Immature natural killer cell (primary cell): ENCODE results near the gene NFATC2. TPM values are rescaled to one million over a fixed set of nuclear protein-coding genes. Genes with fewer than 3 reads are reported as not detected.
"Not testable (repeated sequence)": the region's sequence is repeated elsewhere in the genome, so short reads cannot be mapped to it uniquely, and the experiment has no call there.

Source experiments
- DNase-seq, 3 donors: peaks; one replicate each; pipeline ENCODE4 v3.0.0; 2022; ENCODE audit warnings: mixed read lengths in 1 of 3
- H3K27ac Mint-ChIP-seq, 6 donors: one replicate each; pipeline ENCODE4 v1.8.0; 2020; ENCODE audit warnings: mixed read lengths in 6 of 6, mild to moderate bottlenecking in 5 of 6, inconsistent platforms in 4 of 6, moderate library complexity in 3 of 6
- H3K27me3 Mint-ChIP-seq, 3 donors: one replicate each; pipeline ENCODE4 v1.8.0; 2020 to 2021; ENCODE audit warnings: low read depth in 3 of 3, mild to moderate bottlenecking in 3 of 3, mixed read lengths in 3 of 3, moderate library complexity in 3 of 3, inconsistent platforms in 1 of 3
- H3K36me3 Mint-ChIP-seq, 3 donors: one replicate each; pipeline ENCODE4 v1.8.0; 2020; ENCODE audit warnings: mixed read lengths in 3 of 3, inconsistent platforms in 2 of 3, mild to moderate bottlenecking in 2 of 3
- H3K4me1 Mint-ChIP-seq, 2 donors: one replicate each; pipeline ENCODE4 v1.8.0; 2020; ENCODE audit warnings: inconsistent platforms in 2 of 2, mild to moderate bottlenecking in 2 of 2, mixed read lengths in 2 of 2, moderate library complexity in 1 of 2
- H3K4me3 Mint-ChIP-seq, 5 donors: one replicate each; pipeline ENCODE4 v1.8.0; 2020; ENCODE audit warnings: mild to moderate bottlenecking in 5 of 5, mixed read lengths in 5 of 5, inconsistent platforms in 3 of 5, moderate library complexity in 3 of 5
- H3K9me3 Mint-ChIP-seq, 6 donors: one replicate each; pipeline ENCODE4 v1.8.0; 2020; ENCODE audit warnings: mild to moderate bottlenecking in 6 of 6, mixed read lengths in 6 of 6, inconsistent platforms in 4 of 6, moderate library complexity in 3 of 6
- polyA plus RNA-seq, 3 donors: library from polyadenylated mRNA; unstranded; fragments of 300-500 nt; fragmentation: Illumina TruSeq; gene quantifications; one replicate each; pipeline ENCODE4 v1.2.3, GENCODE V29; 2021

NFATC2 gene
- polyA plus RNA-seq, 3 donors from 2014 or later: 14.5 to 101 (median 21.3) TPM

DNA sequence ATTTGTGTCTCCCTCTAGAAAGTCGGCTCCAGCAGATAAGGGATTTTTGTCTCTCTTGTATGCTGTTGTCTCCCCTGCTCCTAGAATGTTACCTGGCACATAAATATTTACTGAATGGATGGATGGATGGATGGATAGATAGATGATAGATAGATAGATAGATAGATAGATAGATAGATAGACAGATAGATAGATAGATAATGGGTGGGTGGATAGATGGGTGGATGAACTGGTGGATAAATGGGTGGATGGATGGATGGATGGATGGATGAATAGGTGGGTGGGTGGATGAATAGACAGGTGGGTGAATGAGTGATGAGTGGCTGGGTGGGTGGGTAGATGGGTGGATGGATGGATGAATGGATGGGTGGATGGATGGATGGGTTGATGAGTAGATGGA, 185.0 kb downstream of the NFATC2 start:
- Mint-ChIP-seq H3K9me3 (no peaks in the 10 kb centered on the region), H3K27ac (peak overlapping the region in 1 of 6 donors; percentile 10), H3K27me3 (peaks cover 2 to 6% (median 3%) of the 10 kb centered on the region in 3 donors), H3K4me1 (peaks cover 0 to 5% of the 10 kb centered on the region in 2 donors), H3K4me3 (no peak overlapping the region), H3K36me3 (peaks cover 7 to 18% (median 14%) of the 10 kb centered on the region in 3 donors)
- no peak for DNase-seq

DNA sequence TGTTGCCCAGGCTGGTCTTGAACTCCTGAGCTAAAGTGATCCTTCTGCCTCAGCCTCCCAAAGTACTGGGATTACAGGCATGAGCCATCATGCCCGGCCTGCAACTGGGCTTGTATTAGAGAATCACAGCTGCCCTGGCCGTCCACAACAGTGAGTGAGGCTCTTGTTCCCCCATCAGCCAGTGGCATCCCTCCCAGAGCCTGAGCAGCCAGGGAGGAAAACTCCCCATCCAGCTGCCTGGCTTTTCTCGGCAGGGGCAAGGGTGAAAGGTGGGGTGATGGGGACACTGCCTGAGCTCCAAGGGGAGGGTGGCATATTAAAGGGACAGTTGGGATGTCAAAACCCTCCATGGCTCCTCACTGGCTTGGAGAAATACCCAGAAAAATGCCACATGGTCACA, 185.6 kb downstream of the NFATC2 start:
- Mint-ChIP-seq H3K27me3 (peaks cover 2 to 6% (median 3%) of the 10 kb centered on the region in 3 donors), H3K4me1 (peaks cover 0 to 5% of the 10 kb centered on the region in 2 donors), H3K27ac (no peak overlapping the region), H3K4me3 (no peak overlapping the region), H3K9me3 (no peaks in the 10 kb centered on the region), H3K36me3 (peaks cover 7 to 18% (median 14%) of the 10 kb centered on the region in 3 donors)
- DNase-seq: no peak

DNA sequence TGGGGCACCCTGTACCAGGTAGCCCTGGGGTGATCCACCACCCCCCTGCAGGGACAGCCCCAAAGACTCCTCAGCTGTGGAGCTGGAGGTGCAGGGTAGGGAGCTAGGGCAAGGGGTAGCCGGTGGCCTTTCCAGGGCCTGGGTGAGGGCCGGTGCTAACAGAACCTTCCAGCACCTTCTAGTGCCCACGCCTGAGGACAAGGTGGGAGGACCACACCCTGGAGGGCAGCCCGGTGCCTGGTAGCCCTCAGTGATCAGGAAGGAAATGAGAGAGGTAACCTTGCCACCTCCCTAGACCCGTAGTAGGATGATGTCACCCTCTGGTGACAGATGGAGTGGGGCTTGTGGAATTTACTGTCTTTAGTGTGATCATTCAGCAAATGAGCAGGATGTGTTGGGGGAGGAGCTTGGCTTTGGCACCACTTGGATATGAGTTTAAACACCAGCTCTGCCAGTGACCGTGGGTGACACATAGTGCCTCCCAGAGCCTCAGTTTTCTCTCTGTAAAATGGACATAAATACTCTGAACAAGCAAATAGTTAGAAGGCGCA, 187.7 kb downstream of the NFATC2 start:
- peaks cover 7 to 14% (median 13%) of the 10 kb centered on the region in 3 donors for H3K36me3 Mint-ChIP-seq
- H3K4me1 Mint-ChIP-seq: peaks cover 0 to 5% of the 10 kb centered on the region in 2 donors

DNA sequence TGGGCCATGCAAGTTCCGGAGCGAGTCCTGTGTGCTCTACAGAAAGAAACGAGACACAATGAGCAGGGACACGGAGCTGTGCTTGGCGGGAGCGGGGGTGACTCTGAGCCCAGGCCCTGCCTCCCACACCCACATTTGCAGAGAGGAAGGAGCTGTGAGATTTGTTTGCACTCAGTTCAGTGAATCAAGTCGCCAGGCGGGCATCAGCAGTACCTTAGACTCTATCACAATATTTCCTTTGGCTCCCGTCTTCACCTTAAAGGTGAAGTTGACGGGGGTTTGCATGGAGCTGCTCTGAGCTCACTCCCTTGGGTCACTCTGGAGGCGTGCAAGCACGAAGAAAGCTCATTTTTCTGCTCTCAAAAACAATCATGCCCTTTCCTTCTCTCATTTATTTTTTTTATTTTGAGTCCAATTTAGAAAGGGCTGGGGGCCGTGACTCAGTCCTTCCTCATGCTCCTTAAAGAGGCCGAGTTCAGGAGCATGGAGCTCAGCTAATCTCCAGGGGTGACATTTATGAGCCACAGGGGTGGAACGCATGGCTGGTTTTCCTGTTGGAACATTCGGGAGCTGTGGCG, 188.2 kb downstream of the NFATC2 start:
- H3K36me3 Mint-ChIP-seq: peaks cover 7 to 14% (median 12%) of the 10 kb centered on the region in 3 donors
- H3K9me3 Mint-ChIP-seq: no peaks in the 10 kb centered on the region
- no peak overlapping the region for H3K4me3 Mint-ChIP-seq
- peaks cover 0 to 6% (median 3%) of the 10 kb centered on the region in 3 donors for H3K27me3 Mint-ChIP-seq
- H3K27ac Mint-ChIP-seq: no peak overlapping the region
- DNase-seq: no peak
- H3K4me1 Mint-ChIP-seq: peaks cover 0 to 5% of the 10 kb centered on the region in 2 donors

More for the DNA sequence above, 187.7 kb downstream of the NFATC2 start:
- H3K27ac Mint-ChIP-seq: no peak overlapping the region
- H3K9me3 Mint-ChIP-seq: no peaks in the 10 kb centered on the region
- H3K4me3 Mint-ChIP-seq: no peak overlapping the region
- H3K27me3 Mint-ChIP-seq: peaks cover 0 to 6% (median 3%) of the 10 kb centered on the region in 3 donors
- DNase-seq: no peak

DNA sequence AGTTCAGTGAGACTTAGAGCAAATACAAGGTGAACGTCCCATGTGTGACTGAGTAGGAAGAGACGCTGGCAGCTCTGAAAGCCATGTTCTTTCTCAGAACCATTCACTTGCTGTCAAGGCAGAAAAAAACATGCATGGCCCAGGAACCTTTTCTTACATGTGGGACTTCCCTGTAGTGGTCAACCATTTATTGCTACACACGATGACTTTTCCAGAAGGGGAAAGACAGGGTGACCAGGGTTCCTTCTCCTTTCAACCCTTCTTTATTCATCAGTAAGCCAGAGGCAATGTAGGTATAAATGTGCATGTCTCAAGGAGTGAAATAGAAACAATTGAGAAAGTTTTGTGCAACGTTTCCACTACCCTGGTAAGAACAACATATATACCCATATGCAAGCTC, 189.0 kb downstream of the NFATC2 start:
- no peak overlapping the region for H3K27ac Mint-ChIP-seq

DNA sequence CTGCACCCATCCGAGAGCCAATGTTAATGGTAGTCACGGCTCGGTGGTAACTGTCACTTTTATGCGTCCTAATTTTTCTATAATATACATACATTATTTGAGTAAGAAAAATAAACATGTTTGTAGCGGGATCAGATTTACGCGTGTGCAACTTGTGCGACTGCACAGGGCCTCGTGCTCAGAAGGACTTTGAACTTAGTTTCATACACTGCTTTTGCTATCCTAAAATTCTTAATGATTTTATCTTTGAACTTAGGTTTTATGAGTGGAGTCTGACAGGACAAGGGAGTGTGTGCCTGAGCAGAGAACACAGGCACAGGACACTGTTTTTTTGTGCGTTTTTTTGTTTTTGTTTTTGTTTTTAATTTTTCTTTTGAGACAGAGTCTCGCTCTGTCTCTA, 189.7 kb downstream of the NFATC2 start:
- DNase-seq: no peak
- H3K4me1 Mint-ChIP-seq: peaks cover 0 to 5% of the 10 kb centered on the region in 2 donors
- no peak overlapping the region for H3K4me3 Mint-ChIP-seq
- H3K27me3 Mint-ChIP-seq: peaks cover 0 to 6% (median 3%) of the 10 kb centered on the region in 3 donors
- H3K9me3 Mint-ChIP-seq: no peaks in the 10 kb centered on the region
- H3K36me3 Mint-ChIP-seq: peaks cover 7 to 14% (median 8%) of the 10 kb centered on the region in 3 donors
- no peak overlapping the region for H3K27ac Mint-ChIP-seq

More for the DNA sequence above, 189.0 kb downstream of the NFATC2 start:
- Mint-ChIP-seq H3K4me1 (peaks cover 0 to 5% of the 10 kb centered on the region in 2 donors), H3K4me3 (no peak overlapping the region), H3K36me3 (peaks cover 7 to 14% (median 7%) of the 10 kb centered on the region in 3 donors), H3K27me3 (peaks cover 0 to 6% (median 3%) of the 10 kb centered on the region in 3 donors), H3K9me3 (no peaks in the 10 kb centered on the region)
- DNase-seq: no peak

DNA sequence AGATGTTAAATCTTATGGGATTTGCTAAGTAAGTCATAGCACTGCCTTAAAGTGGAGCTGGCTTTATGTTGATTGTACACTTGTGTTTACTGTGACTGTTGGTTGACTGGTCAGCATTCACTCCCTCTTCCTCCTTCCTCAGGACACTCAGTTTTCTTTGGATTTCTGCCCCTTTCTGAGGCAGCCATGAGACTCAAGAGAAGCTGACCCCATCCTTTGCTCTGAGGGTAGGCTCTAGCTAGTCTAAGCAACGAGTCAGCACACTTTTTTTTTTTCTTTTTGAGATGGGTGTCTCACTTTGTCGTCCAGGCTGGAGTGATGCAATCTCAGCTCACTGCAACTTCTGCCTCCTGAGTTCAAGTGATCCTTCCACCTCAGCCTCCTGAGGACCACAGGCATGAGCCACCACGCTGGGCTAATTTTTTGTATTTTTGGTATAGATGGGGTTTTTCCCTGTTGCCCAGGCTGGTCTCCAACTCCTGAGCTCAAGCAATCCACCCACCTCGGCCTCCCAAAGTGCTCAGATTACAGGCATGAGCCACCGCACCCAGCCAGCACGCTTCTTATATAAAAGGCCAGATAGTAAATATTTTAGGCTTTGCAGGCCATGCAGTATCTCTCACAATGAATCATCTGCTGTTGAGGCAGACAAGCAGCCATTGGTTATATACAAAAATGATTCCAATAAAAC, 191.4 kb downstream of the NFATC2 start:
- H3K4me3 Mint-ChIP-seq: no peak overlapping the region
- no peaks in the 10 kb centered on the region for H3K9me3 Mint-ChIP-seq
- DNase-seq: no peak
- H3K27ac Mint-ChIP-seq: peak overlapping the region in 1 of 6 donors; percentile 40
- H3K36me3 Mint-ChIP-seq: peaks cover 11 to 23% (median 14%) of the 10 kb centered on the region in 3 donors
- peaks cover 0 to 6% (median 0%) of the 10 kb centered on the region in 3 donors for H3K27me3 Mint-ChIP-seq
- peaks cover 0 to 5% of the 10 kb centered on the region in 2 donors for H3K4me1 Mint-ChIP-seq

DNA sequence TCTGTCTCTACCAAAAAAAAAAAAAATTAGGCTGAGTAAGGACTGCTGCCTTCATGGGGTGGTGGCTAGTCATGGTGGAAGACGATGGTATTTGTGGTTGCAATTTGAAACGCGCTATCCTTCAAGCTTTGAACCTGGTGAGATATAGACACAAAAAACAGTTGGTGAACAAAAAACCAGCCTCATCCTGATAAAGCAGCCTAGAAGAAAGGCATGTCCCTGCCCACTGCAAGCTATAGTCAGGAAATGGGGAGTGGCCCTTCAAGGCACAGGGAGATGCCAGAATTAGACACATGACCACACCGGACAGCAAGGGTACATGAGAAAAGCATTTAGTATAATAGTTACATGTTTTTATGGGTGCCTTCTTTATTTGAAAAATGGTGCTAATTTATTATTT, 193.6 kb downstream of the NFATC2 start:
- no peaks in the 10 kb centered on the region for H3K4me1 Mint-ChIP-seq
- H3K4me3 Mint-ChIP-seq: no peak overlapping the region
- H3K27ac Mint-ChIP-seq: no peak overlapping the region
- H3K36me3 Mint-ChIP-seq: peaks cover 10 to 25% (median 18%) of the 10 kb centered on the region in 3 donors
- peaks cover 0 to 5% (median 2%) of the 10 kb centered on the region in 3 donors for H3K27me3 Mint-ChIP-seq
- DNase-seq: no peak
- no peaks in the 10 kb centered on the region for H3K9me3 Mint-ChIP-seq

DNA sequence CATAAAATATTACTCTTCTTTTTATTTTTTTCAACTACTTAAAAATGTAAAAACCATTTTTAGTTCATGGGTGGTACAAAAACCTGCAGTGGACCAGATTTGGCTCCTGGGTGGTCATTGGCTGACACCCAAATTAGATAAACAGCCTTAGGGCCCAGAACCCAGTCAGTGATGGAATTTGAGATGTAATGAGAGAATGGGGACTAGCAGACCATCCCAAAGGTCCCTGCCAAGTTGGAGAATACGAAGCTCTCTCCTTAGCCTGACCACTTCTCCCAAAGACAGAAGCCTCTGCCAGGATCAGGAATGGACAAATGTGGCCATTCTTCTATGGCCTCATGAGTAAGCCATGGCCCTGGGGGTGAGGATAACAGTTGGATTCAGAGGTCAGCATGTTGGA, 194.7 kb downstream of the NFATC2 start:
- DNase-seq: no peak
- Mint-ChIP-seq H3K9me3 (no peaks in the 10 kb centered on the region), H3K27ac (no peak overlapping the region), H3K27me3 (peaks cover 0 to 5% (median 2%) of the 10 kb centered on the region in 3 donors), H3K4me1 (no peaks in the 10 kb centered on the region), H3K36me3 (peaks cover 16 to 27% (median 21%) of the 10 kb centered on the region in 3 donors), H3K4me3 (no peak overlapping the region)

DNA sequence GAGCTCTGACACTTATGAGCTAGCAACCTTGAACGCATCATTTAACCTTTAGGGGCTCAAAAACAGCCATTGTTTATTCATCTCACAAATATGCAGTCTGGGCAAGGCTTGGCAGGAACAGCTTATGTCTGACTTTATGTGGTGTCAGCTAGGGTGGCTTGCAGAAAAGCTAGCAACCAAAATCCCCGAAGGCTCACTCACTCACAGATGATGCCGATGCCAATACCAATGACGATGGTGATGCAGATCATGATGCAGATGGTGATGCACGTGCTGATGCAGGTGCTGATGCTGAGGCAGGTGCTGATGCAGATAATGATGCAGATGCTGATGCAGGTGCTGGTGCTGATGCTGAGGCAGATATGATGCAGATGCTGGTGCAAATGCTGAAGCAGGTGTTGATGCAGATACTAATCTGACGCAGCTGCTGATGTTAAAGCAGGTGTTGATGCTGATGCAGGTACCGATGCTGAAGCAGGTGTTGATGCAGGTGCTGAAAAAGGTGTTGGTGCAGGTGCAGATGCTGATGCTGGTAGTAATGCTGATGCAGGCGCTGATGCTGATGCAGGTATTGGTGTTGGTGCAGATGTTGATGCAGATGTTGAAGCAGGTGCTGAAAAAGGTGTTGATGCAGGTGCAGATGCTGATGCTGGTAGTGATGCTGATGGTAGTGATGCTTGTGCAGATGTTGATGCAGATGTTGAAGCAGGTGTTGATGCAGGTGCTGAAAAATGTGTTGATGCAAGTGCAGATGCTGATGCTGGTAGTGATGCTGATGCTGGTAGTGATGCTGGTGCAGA, 195.6 kb downstream of the NFATC2 start:
- no peak overlapping the region for H3K4me3 Mint-ChIP-seq
- peak overlapping the region in 2 of 6 donors; percentile 5 to 66 for H3K27ac Mint-ChIP-seq
- H3K36me3 Mint-ChIP-seq: peaks cover 16 to 27% (median 21%) of the 10 kb centered on the region in 3 donors
- no peak for DNase-seq
- H3K4me1 Mint-ChIP-seq: no peaks in the 10 kb centered on the region
- peaks cover 0 to 5% (median 2%) of the 10 kb centered on the region in 3 donors for H3K27me3 Mint-ChIP-seq
- no peaks in the 10 kb centered on the region for H3K9me3 Mint-ChIP-seq

DNA sequence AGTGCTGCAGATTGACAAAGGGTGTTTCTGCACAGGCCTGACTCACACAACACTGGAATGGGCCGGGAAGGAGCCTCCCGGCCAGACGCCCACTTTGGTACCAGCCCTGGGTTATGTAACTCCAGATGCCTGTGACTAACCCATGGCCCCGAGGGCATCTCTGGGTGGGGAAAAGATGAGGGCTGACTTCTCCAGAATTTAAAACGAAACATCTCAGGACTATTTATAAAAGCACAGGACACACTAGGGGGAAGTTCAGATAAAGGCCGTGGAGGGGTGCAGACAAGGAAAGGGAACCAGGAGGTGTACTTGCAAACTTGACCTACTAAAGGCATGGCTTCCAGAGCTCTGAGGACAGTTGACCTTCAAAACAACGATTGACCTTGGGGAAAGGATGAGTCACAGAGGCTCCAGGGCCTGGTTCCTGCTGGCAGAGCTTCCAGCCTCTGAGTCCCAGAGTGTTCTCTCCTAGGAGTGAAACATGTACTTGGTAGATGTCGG, 196.9 kb downstream of the NFATC2 start:
- DNase-seq: no peak
- Mint-ChIP-seq H3K4me1 (no peaks in the 10 kb centered on the region), H3K4me3 (no peak overlapping the region), H3K27ac (no peak overlapping the region), H3K27me3 (peaks cover 0 to 7% (median 2%) of the 10 kb centered on the region in 3 donors), H3K9me3 (no peaks in the 10 kb centered on the region), H3K36me3 (peaks cover 16 to 27% (median 26%) of the 10 kb centered on the region in 3 donors)

DNA sequence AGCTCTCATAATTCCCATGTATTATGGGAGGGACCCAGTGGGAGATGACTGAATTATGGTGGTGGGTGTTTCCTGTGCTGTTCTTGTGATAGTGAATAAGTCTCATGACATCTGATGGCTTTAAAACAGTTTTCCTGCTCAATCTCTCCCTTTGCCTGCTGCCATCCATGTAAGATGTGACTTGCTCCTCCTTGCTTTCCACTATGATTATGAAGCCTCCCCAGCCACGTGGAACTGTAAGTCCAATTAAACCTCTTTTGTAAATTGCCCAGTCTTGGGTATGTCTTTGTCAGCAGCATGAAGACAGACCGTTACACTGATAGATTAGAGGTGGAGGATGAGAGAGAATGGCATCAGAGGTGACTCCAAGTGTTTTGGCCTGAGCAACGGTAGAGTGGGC, 198.7 kb downstream of the NFATC2 start:
- H3K9me3 Mint-ChIP-seq, H3K4me3 Mint-ChIP-seq, DNase-seq, H3K4me1 Mint-ChIP-seq, H3K27me3 Mint-ChIP-seq, H3K27ac Mint-ChIP-seq: not testable (repeated sequence)
- peaks cover 16 to 30% (median 27%) of the 10 kb centered on the region in 3 donors for H3K36me3 Mint-ChIP-seq

DNA sequence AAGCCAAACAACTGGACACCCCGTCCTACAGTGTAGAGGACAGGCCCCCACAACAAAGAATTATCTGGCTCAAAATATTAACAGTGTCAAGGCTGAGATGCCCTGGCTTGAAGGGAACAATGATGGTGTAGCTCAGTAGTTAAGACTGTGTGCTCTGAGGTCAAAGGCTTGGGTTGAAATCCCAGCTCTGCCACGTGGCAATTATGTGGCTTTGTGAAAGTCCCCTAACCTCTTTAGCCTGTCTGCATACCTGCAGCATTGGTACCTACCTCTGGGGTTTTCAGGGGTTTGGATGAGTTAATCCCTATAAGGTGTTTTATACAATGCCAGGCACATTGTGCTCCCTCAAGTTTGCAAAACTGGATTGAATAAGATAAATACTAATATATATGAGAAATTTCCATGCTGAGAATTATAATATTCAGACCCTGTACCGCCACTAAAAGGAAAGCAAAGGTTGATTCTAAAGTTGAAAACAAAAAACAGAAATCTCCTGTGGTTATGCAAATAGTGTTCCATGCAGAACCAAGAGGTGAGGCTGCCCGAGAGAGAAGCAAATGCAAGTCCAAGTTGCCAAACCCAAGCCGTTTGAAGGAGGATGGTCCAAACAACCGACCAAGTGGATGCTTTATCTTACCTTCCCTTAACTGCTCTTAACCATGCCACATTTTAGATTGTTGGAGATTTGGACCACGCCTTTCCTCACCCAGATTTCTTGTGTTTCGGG, 199.8 kb downstream of the NFATC2 start:
- H3K36me3 Mint-ChIP-seq: peaks cover 16 to 27% (median 27%) of the 10 kb centered on the region in 3 donors
- peaks cover 0 to 7% (median 2%) of the 10 kb centered on the region in 3 donors for H3K27me3 Mint-ChIP-seq
- no peak for DNase-seq
- no peak overlapping the region for H3K27ac Mint-ChIP-seq
- H3K4me3 Mint-ChIP-seq: no peak overlapping the region
- H3K9me3 Mint-ChIP-seq: no peaks in the 10 kb centered on the region
- peaks cover 0 to 9% of the 10 kb centered on the region in 2 donors for H3K4me1 Mint-ChIP-seq
